HUES64 (cell line): Measurements from ENCODE around the gene EFHC1.
"Not testable (repeated sequence)": the region's sequence is repeated elsewhere in the genome, so short reads cannot be mapped to it uniquely, and the experiment has no call there.

Experiments
- H3K27ac ChIP-seq: 2 replicates; pipeline ENCODE4 v1.7.0; 2013; ENCODE audit warnings: low read depth, low read length, inconsistent platforms
- H3K27me3 ChIP-seq: 2 replicates; pipeline ENCODE4 v1.6.1; 2013; ENCODE audit warnings: mild to moderate bottlenecking, low read length; ENCODE audit not compliant: insufficient read depth
- H3K36me3 ChIP-seq: 2 replicates; pipeline ENCODE4 v1.6.1; 2013; ENCODE audit warnings: mild to moderate bottlenecking, low read length; ENCODE audit not compliant: insufficient read depth
- H3K4me1 ChIP-seq: 2 replicates; pipeline ENCODE4 v1.6.1; 2013; ENCODE audit warnings: mild to moderate bottlenecking, low read length, moderate library complexity; ENCODE audit not compliant: insufficient read depth
- H3K4me3 ChIP-seq: 2 replicates; pipeline ENCODE4 v1.5.1; 2013; ENCODE audit warnings: mild to moderate bottlenecking, low read length, moderate library complexity
- H3K9ac ChIP-seq: 2 replicates; pipeline ENCODE4 v1.6.1; 2013; ENCODE audit warnings: mild to moderate bottlenecking, low read depth, low read length
- H3K9me3 ChIP-seq: 2 replicates; pipeline ENCODE4 v1.6.1; 2013; ENCODE audit warnings: low read depth, low read length; ENCODE audit not compliant: insufficient read depth
- WGBS: fragments of 150-250, 120-280 bp; methylation state at CpG from one replicate; pipeline ENCODE4 v1.1.7; 2013; ENCODE audit warnings: missing lambda C conversion rate; 5-methylcytosine and 5-hydroxymethylcytosine counted together

EFHC1 gene

DNA sequence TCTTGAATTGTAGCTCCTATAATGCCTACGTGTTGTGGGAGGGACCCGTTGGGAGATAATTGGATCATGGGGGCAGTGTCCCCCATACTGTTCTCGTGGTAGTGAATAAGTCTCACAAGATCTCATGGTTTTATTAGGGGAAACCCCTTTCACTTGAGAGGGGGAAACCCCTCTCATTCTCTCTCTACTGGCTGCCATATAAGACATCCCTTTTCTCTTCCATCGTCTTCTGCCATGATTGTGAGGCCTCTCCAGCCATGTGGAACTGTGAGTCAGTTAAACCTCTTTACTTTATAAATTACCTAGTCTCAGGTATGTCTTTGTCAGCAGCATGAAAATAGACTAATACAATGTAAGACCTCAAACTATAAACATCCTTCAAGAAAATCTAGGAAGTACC lies 35.1 kb upstream of the EFHC1 start:
- no peaks in the 10 kb centered on the region for H3K27me3 ChIP-seq
- no peaks in the 10 kb centered on the region for H3K4me1 ChIP-seq
- 91% methylated on average over 4 of the region's 4 CpGs for WGBS
- no peak overlapping the region for H3K4me3 ChIP-seq
- no peak overlapping the region for H3K9ac ChIP-seq
- H3K36me3 ChIP-seq, result no peaks in the 10 kb centered on the region
- H3K9me3 ChIP-seq, result peaks cover 11% of the 10 kb centered on the region
- H3K27ac ChIP-seq, result no peak overlapping the region

DNA sequence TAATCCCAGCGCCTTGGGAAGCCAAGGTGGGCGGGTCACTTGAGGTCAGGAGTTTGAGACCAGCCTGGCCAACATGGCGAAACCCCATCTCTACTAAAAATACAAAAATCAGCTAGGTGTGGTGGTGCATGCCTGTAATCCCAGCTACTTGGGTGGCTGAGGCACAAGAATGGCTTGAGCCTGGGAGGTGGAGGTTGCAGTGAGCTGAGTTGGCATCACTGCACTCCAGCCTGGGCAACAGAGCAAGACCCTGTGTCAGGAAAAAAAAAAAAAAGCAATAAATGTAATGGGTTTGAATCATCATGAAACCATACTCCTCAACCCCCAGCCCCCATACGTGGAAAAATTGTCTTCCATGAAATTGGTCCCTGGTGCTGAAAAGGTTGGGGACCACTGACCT lies 32.0 kb upstream of the EFHC1 start:
- not testable (repeated sequence) for H3K36me3 ChIP-seq, H3K27me3 ChIP-seq, H3K9ac ChIP-seq, H3K4me1 ChIP-seq, H3K27ac ChIP-seq, H3K4me3 ChIP-seq
- WGBS, result 89% methylated on average over 4 of the region's 4 CpGs
- H3K9me3 ChIP-seq, result peaks cover 11% of the 10 kb centered on the region

DNA sequence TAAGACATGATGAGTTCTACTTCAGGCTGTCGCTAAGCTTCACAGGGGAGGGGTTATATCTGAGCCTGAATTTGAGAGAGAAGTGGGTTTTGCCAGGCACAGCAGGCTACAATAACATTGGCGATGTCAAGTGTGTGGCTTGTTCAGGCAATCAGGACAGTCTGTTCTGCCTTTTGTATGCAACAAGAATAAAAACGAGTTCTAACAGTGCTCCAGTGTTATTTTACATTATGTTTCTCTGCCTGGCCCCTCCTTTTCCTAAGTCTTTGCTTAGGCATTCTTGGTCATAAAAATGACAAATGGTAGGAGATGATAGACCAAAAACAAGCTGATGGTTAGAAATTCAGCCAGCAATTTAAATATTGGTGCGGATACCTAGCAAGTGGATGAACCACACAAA lies 31.4 kb upstream of the EFHC1 start:
- Histone ChIP-seq H3K4me3 (no peak overlapping the region), H3K36me3 (no peaks in the 10 kb centered on the region), H3K27me3 (no peaks in the 10 kb centered on the region), H3K27ac (no peak overlapping the region), H3K9ac (no peak overlapping the region), H3K4me1 (no peaks in the 10 kb centered on the region), H3K9me3 (peaks cover 11% of the 10 kb centered on the region)
- WGBS, result 93% methylated on average over 4 of the region's 4 CpGs

DNA sequence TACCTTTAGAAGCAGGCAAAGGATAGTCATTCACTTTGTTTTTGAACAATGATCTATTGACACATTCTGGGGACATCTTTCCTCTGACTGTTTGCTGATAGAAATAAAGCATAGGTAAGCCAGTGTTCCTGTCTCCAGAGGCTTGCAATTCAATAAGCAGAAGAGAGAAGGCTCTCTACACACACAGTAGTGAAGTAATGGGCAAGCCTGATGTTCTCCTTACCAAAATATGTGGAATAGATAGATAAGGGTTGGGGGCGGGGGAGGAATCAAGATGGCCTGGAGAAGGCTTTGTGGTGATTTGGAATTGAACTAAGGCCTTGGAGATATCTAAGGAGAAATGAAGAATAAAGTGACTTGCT lies 30.9 kb upstream of the EFHC1 start:
- Histone ChIP-seq H3K4me3 (no peak overlapping the region), H3K36me3 (no peaks in the 10 kb centered on the region), H3K9ac (no peak overlapping the region), H3K27ac (no peak overlapping the region), H3K4me1 (no peaks in the 10 kb centered on the region), H3K27me3 (no peaks in the 10 kb centered on the region), H3K9me3 (peaks cover 11% of the 10 kb centered on the region)
- 92% methylated on average over 1 of the region's 1 CpG for WGBS

DNA sequence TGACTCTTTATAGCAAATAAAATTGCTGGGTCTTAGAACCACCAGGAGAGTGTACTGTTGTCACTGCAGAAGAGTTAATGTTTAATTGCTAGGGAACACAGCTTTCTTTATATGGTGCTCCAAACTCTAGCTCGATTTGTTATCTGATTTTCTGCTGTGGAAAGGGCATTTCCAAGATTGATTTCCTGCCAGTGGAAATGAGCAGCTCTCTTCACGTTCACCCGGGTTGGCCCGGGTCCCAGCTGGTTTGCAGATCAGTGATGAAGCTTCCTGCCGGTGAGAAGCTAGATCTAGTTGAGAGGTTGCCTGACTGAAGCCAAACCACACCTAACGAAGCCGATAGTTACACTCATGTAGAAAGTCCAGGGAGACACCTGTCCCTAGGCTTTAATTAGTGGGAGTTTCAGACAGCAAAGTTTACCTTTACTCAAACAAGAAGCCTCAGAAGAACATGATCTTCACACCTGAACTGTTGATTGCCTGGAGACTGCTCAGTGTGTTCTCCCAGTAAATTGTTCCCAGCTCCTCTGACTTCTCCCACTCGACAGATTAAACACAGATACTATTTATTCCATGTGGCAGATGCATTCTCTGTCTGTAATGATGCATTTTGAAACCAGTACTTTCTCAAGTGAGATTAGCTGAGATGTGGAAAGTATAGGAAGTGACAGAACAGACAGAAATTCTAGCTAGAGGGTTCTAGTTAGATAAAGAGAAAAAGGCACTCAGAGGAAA lies 30.3 kb upstream of the EFHC1 start:
- Histone ChIP-seq H3K36me3 (no peaks in the 10 kb centered on the region), H3K27ac (no peak overlapping the region), H3K27me3 (no peaks in the 10 kb centered on the region), H3K9me3 (peaks cover 11% of the 10 kb centered on the region), H3K9ac (no peak overlapping the region), H3K4me1 (no peaks in the 10 kb centered on the region), H3K4me3 (no peak overlapping the region)
- WGBS, result 92% methylated on average over 8 of the region's 8 CpGs

DNA sequence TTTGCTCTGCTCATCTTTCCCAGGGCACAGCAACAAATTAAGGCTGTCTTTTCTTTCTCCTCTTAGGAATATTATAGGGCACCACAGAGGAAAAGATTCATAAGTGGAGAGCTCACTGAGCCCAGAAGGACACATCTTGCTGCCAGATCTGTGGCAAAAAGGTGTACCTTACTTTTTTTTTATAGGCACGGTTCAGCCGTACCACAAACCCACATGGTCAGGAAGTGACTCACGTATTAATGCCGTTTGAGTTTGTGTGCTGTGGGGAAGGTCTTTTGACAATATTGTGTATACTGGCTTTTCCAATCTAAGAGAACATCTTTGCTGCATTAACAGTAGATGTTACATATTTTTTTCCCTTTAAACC lies 29.8 kb upstream of the EFHC1 start:
- Histone ChIP-seq H3K9ac (no peak overlapping the region), H3K4me3 (no peak overlapping the region), H3K36me3 (no peaks in the 10 kb centered on the region), H3K27ac (no peak overlapping the region), H3K9me3 (peaks cover 11% of the 10 kb centered on the region), H3K27me3 (no peaks in the 10 kb centered on the region), H3K4me1 (no peaks in the 10 kb centered on the region)
- WGBS, result 84% methylated on average over 4 of the region's 4 CpGs

DNA sequence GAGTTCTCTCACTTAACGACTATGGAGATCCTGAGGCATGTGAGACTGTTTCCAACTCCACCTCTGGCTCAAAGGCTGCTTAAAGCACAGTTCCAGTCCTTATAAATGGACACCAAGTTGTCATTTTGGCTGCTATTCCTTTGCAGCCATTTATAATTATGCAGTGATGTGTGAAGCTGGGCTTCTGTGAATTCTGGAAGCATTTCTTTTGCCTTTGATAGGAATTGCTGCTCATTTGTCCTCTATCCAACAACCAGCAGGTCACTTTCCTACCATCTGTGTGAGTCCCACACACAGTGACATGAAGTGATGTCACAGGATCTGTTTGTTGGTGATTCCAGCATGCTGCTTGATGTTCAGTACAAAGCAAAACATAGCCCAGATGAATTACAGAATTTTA lies 28.5 kb upstream of the EFHC1 start:
- H3K27me3 ChIP-seq, result no peaks in the 10 kb centered on the region
- H3K27ac ChIP-seq, result no peak overlapping the region
- H3K4me3 ChIP-seq, result no peak overlapping the region
- peaks cover 12% of the 10 kb centered on the region for H3K4me1 ChIP-seq
- H3K9me3 ChIP-seq, result peaks cover 11% of the 10 kb centered on the region
- H3K36me3 ChIP-seq, result no peaks in the 10 kb centered on the region
- 83% methylated on average over 1 of the region's 1 CpG for WGBS
- no peak overlapping the region for H3K9ac ChIP-seq

DNA sequence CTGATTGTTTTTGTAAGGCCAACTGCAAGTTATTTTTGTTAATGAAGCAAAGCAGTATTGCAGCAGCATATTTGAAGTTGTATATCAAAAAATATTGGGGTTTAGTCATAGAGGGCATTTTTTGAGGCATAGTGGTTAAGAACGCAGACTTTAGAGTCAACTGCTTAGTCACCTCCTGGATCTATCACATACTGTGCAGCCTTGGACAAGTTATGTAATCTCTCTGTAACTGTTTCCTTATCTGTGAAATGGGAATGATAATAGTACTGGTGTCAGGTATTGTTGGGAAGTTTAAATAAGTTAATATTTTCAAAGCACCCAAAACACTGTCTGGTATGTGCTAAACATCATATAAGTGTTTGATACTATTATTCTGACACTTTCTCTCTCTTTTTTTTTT lies 27.2 kb upstream of the EFHC1 start:
- no peak overlapping the region for H3K27ac ChIP-seq
- WGBS, result 96% methylated on average over 1 of the region's 1 CpG

DNA sequence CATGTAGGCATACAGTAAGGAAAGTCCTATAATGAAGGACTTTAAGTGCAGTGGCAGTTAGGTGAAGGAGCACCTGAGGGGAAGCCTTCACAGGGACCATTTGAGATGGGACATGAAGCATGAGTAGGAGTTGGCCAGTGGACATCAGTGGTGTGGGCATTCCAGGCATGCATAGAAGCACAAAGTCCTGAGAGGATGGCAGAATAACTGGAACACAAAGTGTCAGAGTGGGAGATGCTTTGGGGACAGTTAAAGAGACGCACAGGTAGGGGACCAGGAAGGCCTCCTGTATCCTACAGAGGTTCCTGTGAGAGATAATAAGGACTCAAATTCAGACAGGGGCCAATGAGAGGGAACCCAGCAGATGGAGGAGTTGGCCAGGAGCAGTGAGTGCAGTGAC lies 26.4 kb upstream of the EFHC1 start:
- no peaks in the 10 kb centered on the region for H3K27me3 ChIP-seq
- H3K4me1 ChIP-seq, result peaks cover 12% of the 10 kb centered on the region
- H3K36me3 ChIP-seq, result no peaks in the 10 kb centered on the region
- WGBS, result 96% methylated on average over 1 of the region's 1 CpG
- H3K4me3 ChIP-seq, result no peak overlapping the region
- no peak overlapping the region for H3K9ac ChIP-seq
- H3K9me3 ChIP-seq, result no peaks in the 10 kb centered on the region
- no peak overlapping the region for H3K27ac ChIP-seq

More for the DNA sequence above, 27.2 kb upstream of the EFHC1 start:
- Histone ChIP-seq H3K9me3 (peaks cover 1% of the 10 kb centered on the region), H3K27me3 (no peaks in the 10 kb centered on the region), H3K9ac (no peak overlapping the region), H3K36me3 (no peaks in the 10 kb centered on the region), H3K4me3 (no peak overlapping the region), H3K4me1 (peaks cover 12% of the 10 kb centered on the region)

DNA sequence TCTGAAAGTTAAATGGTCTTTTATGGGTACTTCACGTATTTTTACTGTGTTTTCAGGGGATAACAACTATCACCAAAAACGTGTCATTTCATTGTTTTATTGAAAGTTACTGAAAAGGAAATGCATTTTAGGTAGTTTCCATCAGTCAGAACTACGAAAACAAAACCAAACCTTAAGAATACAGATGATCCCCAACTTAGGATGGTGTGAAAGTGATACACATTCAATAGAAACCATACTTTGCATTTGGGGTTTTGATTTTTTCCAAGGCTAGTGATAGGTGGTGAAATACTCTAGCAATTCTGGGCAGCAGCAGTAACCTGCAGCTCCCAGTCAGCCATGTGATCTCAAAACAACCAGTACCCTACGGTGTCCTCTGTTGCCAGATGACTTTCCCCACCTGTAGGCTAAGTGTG lies 25.9 kb upstream of the EFHC1 start:
- Histone ChIP-seq H3K36me3 (no peaks in the 10 kb centered on the region), H3K27ac (no peak overlapping the region), H3K4me1 (peaks cover 12% of the 10 kb centered on the region), H3K9ac (no peak overlapping the region), H3K27me3 (no peaks in the 10 kb centered on the region), H3K4me3 (no peak overlapping the region), H3K9me3 (no peaks in the 10 kb centered on the region)
- WGBS, result 87% methylated on average over 3 of the region's 4 CpGs

DNA sequence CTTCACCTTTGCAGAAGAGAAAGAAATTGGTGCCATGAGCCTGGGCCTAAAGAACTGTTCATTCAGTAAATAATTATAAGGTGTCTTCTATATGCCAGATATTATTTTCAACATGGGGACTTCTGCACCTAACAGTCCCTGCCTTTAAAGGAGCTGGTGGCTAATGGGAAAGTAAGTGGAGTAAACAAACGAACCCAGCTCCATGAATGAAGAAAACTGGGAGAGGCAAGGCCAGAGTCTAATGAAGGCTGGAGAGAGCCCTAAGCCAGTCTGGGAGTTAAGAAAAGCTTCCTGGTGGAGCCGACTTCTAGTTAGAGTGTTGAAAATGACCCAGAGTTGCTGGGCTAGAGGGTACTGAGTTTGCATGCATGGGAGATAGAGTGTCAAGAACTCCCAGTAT lies 24.2 kb upstream of the EFHC1 start:
- no peaks in the 10 kb centered on the region for H3K27me3 ChIP-seq
- WGBS, result 89% methylated on average over 2 of the region's 2 CpGs
- no peaks in the 10 kb centered on the region for H3K36me3 ChIP-seq
- H3K9ac ChIP-seq, result no peak overlapping the region
- no peak overlapping the region for H3K27ac ChIP-seq
- no peaks in the 10 kb centered on the region for H3K9me3 ChIP-seq
- H3K4me1 ChIP-seq, result peaks cover 15% of the 10 kb centered on the region
- no peak overlapping the region for H3K4me3 ChIP-seq
